ENCODE measurements around the gene RASGEF1C.

Gene RASGEF1C

GRCh38 chr5:180102636-180103035 lies 106.4 kb downstream of the RASGEF1C start:
- H3K4me2 ChIP-seq, result no peak overlapping the region
- H2AFZ ChIP-seq (ENCODE audit: low read depth), result no peak overlapping the region
- no peak overlapping the region for H3K9ac ChIP-seq
- no peaks in the 10 kb centered on the region for H3K4me1 ChIP-seq (ENCODE audit: low read depth, poor library complexity, severe bottlenecking)
- no peaks in the 10 kb centered on the region for H3K36me3 ChIP-seq (ENCODE audit: insufficient read depth)
- H3K27me3 ChIP-seq (ENCODE audit: insufficient read depth, low read depth), result no peaks in the 10 kb centered on the region
- no peak for TF ChIP-seq CTCF (conservative IDR thresholded peaks at IDR 0.05; ENCODE audit: low read depth, low read length)
- H3K4me3 ChIP-seq (IDR thresholded peaks at IDR 0.05; ENCODE audit: insufficient read depth, low read depth, low read length), result no peak overlapping the region
- no peaks in the 10 kb centered on the region for H4K20me1 ChIP-seq (ENCODE audit: insufficient read depth)
- no peaks in the 10 kb centered on the region for H3K79me2 ChIP-seq (ENCODE audit: insufficient read depth, low read depth)
- H3K27ac ChIP-seq, result no peak overlapping the region

GRCh38 chr5:180101451-180102105 lies 107.4 kb downstream of the RASGEF1C start:
- no peaks in the 10 kb centered on the region for H4K20me1 ChIP-seq (ENCODE audit: insufficient read depth)
- H3K36me3 ChIP-seq (ENCODE audit: insufficient read depth), result no peaks in the 10 kb centered on the region
- H3K4me2 ChIP-seq, result no peak overlapping the region
- no peaks in the 10 kb centered on the region for H3K4me1 ChIP-seq (ENCODE audit: low read depth, poor library complexity, severe bottlenecking)
- TF ChIP-seq CTCF (conservative IDR thresholded peaks at IDR 0.05; ENCODE audit: low read depth, low read length), result no peak
- H3K4me3 ChIP-seq (IDR thresholded peaks at IDR 0.05; ENCODE audit: insufficient read depth, low read depth, low read length), result no peak overlapping the region
- no peaks in the 10 kb centered on the region for H3K27me3 ChIP-seq (ENCODE audit: insufficient read depth, low read depth)
- no peak overlapping the region for H3K9ac ChIP-seq
- H3K79me2 ChIP-seq (ENCODE audit: insufficient read depth, low read depth), result no peaks in the 10 kb centered on the region
- no peak overlapping the region for H3K27ac ChIP-seq
- H2AFZ ChIP-seq (ENCODE audit: low read depth), result no peak overlapping the region

DNA sequence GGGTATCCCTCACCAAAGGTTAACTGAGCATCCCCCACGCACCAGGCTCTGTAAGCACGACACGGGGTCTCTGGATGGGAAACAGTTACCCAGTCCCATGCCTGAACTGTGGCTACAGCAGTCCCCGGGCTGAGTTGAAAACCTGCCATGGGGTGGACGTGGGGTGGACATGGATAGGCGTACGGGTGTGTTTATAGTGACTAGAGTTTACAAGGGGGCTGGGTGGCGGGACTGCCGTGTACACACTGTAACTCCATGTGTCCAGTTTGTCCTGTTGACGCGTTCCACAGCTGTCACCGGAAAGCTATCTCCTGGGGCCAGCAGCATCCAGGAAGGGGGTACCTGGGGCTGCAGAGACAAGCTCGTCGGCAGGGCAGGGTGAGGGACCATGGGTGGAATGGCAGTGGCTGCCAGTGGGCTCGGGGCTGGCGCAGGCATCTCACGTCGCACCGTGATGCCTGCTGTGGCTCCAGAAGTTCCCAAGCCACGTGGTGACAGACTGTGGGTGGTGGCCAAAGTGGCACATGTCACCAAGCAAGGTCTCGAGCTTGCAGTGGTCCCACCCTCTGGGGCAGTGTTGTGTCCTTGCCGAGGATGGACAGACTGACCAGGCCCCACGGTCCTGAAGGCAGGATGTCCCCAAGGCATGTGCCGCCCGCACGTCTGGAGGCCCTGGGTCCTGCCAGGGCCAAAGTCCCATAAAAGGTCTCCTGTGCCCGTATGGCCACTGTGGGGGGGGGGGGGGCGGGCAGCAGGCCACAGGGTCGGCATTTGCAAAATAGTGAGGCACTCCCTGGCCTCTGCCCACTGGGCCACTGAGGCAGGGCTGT lies 108.2 kb downstream of the RASGEF1C start:
- no peak overlapping the region for H2AFZ ChIP-seq (ENCODE audit: low read depth)
- H3K79me2 ChIP-seq (ENCODE audit: insufficient read depth, low read depth), result no peaks in the 10 kb centered on the region
- H3K4me1 ChIP-seq (ENCODE audit: low read depth, poor library complexity, severe bottlenecking), result no peaks in the 10 kb centered on the region
- H3K36me3 ChIP-seq (ENCODE audit: insufficient read depth), result no peaks in the 10 kb centered on the region
- H3K9ac ChIP-seq, result no peak overlapping the region
- H3K27me3 ChIP-seq (ENCODE audit: insufficient read depth, low read depth), result no peaks in the 10 kb centered on the region
- no peak for TF ChIP-seq CTCF (conservative IDR thresholded peaks at IDR 0.05; ENCODE audit: low read depth, low read length)
- H3K4me3 ChIP-seq (IDR thresholded peaks at IDR 0.05; ENCODE audit: insufficient read depth, low read depth, low read length), result no peak overlapping the region
- no peak overlapping the region for H3K4me2 ChIP-seq
- H3K27ac ChIP-seq, result no peak overlapping the region
- no peaks in the 10 kb centered on the region for H4K20me1 ChIP-seq (ENCODE audit: insufficient read depth)

GRCh38 chr5:180099733-180100611 lies 109.0 kb downstream of the RASGEF1C start:
- H3K9ac ChIP-seq, result no peak overlapping the region
- no peaks in the 10 kb centered on the region for H3K36me3 ChIP-seq (ENCODE audit: insufficient read depth)
- H3K27ac ChIP-seq, result no peak overlapping the region
- H3K79me2 ChIP-seq (ENCODE audit: insufficient read depth, low read depth), result no peaks in the 10 kb centered on the region
- H4K20me1 ChIP-seq (ENCODE audit: insufficient read depth), result no peaks in the 10 kb centered on the region
- H3K27me3 ChIP-seq (ENCODE audit: insufficient read depth, low read depth), result no peaks in the 10 kb centered on the region
- no peak overlapping the region for H2AFZ ChIP-seq (ENCODE audit: low read depth)
- no peak overlapping the region for H3K4me2 ChIP-seq
- H3K4me3 ChIP-seq (IDR thresholded peaks at IDR 0.05; ENCODE audit: insufficient read depth, low read depth, low read length), result no peak overlapping the region
- H3K4me1 ChIP-seq (ENCODE audit: low read depth, poor library complexity, severe bottlenecking), result no peaks in the 10 kb centered on the region
- TF ChIP-seq CTCF (conservative IDR thresholded peaks at IDR 0.05; ENCODE audit: low read depth, low read length), result no peak

Measured in KMS-11 (cell line).